Upper lobe of right lung (tissue), 1 donor: ENCODE measurements around the gene A4GALT. TPM values are rescaled to one million over a fixed set of nuclear protein-coding genes. Genes with fewer than 3 reads are reported as not detected.
A peak's percentile ranks its signal among the peaks of the same experiment; 100 is the strongest.
"Not testable (repeated sequence)": the region's sequence is repeated elsewhere in the genome, so short reads cannot be mapped to it uniquely, and the experiment has no call there.

Experiments used
- ATAC-seq: fragments of 200-7000 bp; cut with Tn5 transposase; one replicate; pipeline ENCODE4 v1.9.1; 2020; ENCODE audit warnings: mild to moderate bottlenecking, moderate library complexity
- DNase-seq: peaks from one replicate; pipeline ENCODE4 v3.0.0-alpha.2; 2020
- H3K27ac ChIP-seq: fragments of 200-600 bp; one replicate; pipeline ENCODE4 v1.8.0; 2022
- H3K27me3 ChIP-seq: fragments of 200-600 bp; one replicate; pipeline ENCODE4 v1.8.0; 2022; ENCODE audit warnings: mild to moderate bottlenecking
- H3K36me3 ChIP-seq: fragments of 200-600 bp; one replicate; pipeline ENCODE4 v1.8.0; 2022
- H3K4me1 ChIP-seq: fragments of 200-600 bp; one replicate; pipeline ENCODE4 v1.8.0; 2022
- H3K4me3 ChIP-seq: fragments of 200-600 bp; one replicate; pipeline ENCODE4 v1.8.0; 2022; ENCODE audit warnings: mild to moderate bottlenecking
- H3K9me3 ChIP-seq: fragments of 200-600 bp; one replicate; pipeline ENCODE4 v1.8.0; 2022
- CTCF ChIP-seq: fragments of 200-600 bp; IDR thresholded peaks from one replicate; pipeline ENCODE4 v1.8.0; 2022; ENCODE audit warnings: antibody characterized with exemption
- intact Hi-C: fragments of 100-400 bp; cut with DNase I; formaldehyde crosslinking; loops from one replicate; pipeline ENCODE4 v1.11.0; 2022
- total RNA-seq: library from RNA; stranded (reverse); fragmentation: NEBNext Ultra II Directional; extraction: Animal tissue kit (Norgen Biotek cat#: 25700); gene quantifications from one replicate; pipeline ENCODE4 v1.2.1, GENCODE V29; 2021
- donor health status: DM: no; HTN: yes; CAD: no; lungs with severe emphysema.

Gene A4GALT
- total RNA-seq, 1 donor from 2014 or later: 25.7 TPM

- intact Hi-C loops: no loop called here
- ATAC-seq: peak; percentile 68
- H3K27me3 ChIP-seq: no peaks in the 10 kb centered on the region
- peaks cover 34% of the 10 kb centered on the region for H3K4me1 ChIP-seq
- H3K9me3 ChIP-seq: no peaks in the 10 kb centered on the region
- no peak for DNase-seq
- H3K4me3 ChIP-seq: no peak overlapping the region
- peak overlapping the region; percentile 83 for H3K27ac ChIP-seq
- TF ChIP-seq CTCF: peak; percentile 7
- H3K36me3 ChIP-seq: no peaks in the 10 kb centered on the region
These were observed 22.9 kb upstream of the A4GALT start for GRCh38 chr22:42743501-42743991.

GRCh38 chr22:42742940-42743339, 22.3 kb upstream of the A4GALT start:
- Histone ChIP-seq H3K27ac (peak overlapping the region; percentile 83), H3K9me3 (no peaks in the 10 kb centered on the region)
- no peak for DNase-seq

GRCh38 chr22:42740320-42740719, 19.6 kb upstream of the A4GALT start:
- peaks cover 18% of the 10 kb centered on the region for H3K4me1 ChIP-seq
- H3K36me3 ChIP-seq, DNase-seq, H3K9me3 ChIP-seq, ATAC-seq, H3K27me3 ChIP-seq, H3K27ac ChIP-seq, intact Hi-C loops, H3K4me3 ChIP-seq: not testable (repeated sequence)

More at GRCh38 chr22:42742940-42743339, 22.3 kb upstream of the A4GALT start:
- TF ChIP-seq CTCF: no peak
- H3K4me1 ChIP-seq: peaks cover 28% of the 10 kb centered on the region
- peak; percentile 22 for ATAC-seq
- intact Hi-C loops: no loop called here
- H3K27me3 ChIP-seq: no peaks in the 10 kb centered on the region
- H3K4me3 ChIP-seq: no peak overlapping the region
- no peaks in the 10 kb centered on the region for H3K36me3 ChIP-seq

GRCh38 chr22:42734406-42734805, 13.7 kb upstream of the A4GALT start:
- no peak for ATAC-seq

GRCh38 chr22:42733394-42733793, 12.7 kb upstream of the A4GALT start:
- ATAC-seq, H3K36me3 ChIP-seq, H3K4me1 ChIP-seq, H3K27me3 ChIP-seq, intact Hi-C loops, H3K27ac ChIP-seq, H3K4me3 ChIP-seq, DNase-seq, H3K9me3 ChIP-seq: not testable (repeated sequence)

More at GRCh38 chr22:42734406-42734805, 13.7 kb upstream of the A4GALT start:
- H3K4me3 ChIP-seq: no peak overlapping the region
- H3K4me1 ChIP-seq: no peaks in the 10 kb centered on the region
- intact Hi-C loops: no loop called here
- DNase-seq: no peak
- no peaks in the 10 kb centered on the region for H3K27me3 ChIP-seq
- TF ChIP-seq CTCF: no peak
- H3K27ac ChIP-seq: no peak overlapping the region
- no peaks in the 10 kb centered on the region for H3K9me3 ChIP-seq
- H3K36me3 ChIP-seq: no peaks in the 10 kb centered on the region

GRCh38 chr22:42732081-42732480, 11.4 kb upstream of the A4GALT start:
- TF ChIP-seq CTCF: no peak
- intact Hi-C loops: no loop called here

GRCh38 chr22:42726811-42727210, 6.1 kb upstream of the A4GALT start:
- DNase-seq: no peak
- ATAC-seq: no peak
- TF ChIP-seq CTCF: no peak
- intact Hi-C loops: no loop called here
- Histone ChIP-seq H3K4me3 (no peak overlapping the region), H3K27ac (no peak overlapping the region), H3K4me1 (peaks cover 4% of the 10 kb centered on the region), H3K27me3 (no peaks in the 10 kb centered on the region), H3K9me3 (no peaks in the 10 kb centered on the region), H3K36me3 (no peaks in the 10 kb centered on the region)

More at GRCh38 chr22:42732081-42732480, 11.4 kb upstream of the A4GALT start:
- no peak overlapping the region for H3K27ac ChIP-seq
- H3K4me1 ChIP-seq: peaks cover 4% of the 10 kb centered on the region
- H3K9me3 ChIP-seq: no peaks in the 10 kb centered on the region
- H3K27me3 ChIP-seq: no peaks in the 10 kb centered on the region
- DNase-seq (no peak), ATAC-seq (no peak)
- no peak overlapping the region for H3K4me3 ChIP-seq
- no peaks in the 10 kb centered on the region for H3K36me3 ChIP-seq
